Smooth muscle cell (in vitro differentiated cells): Measurements from ENCODE around the gene MYH11. TPM values are rescaled to one million over a fixed set of nuclear protein-coding genes. Genes with fewer than 3 reads are reported as not detected.

Experiments used
- DNase-seq: peaks from one replicate; lab custom pipeline; 2025; ENCODE audit not compliant: unreplicated experiment; lab: John Stamatoyannopoulos, UW
- H2AFZ ChIP-seq: fragments of 200-600 bp; sonication (generic); 2 replicates; pipeline ENCODE4 v1.6.0; 2016; ENCODE audit warnings: antibody characterized with exemption, low read depth, mild to moderate bottlenecking
- H3F3A ChIP-seq: fragments of 200-600 bp; sonication (generic); 2 replicates; pipeline ENCODE4 v1.6.0; 2017; ENCODE audit warnings: antibody characterized with exemption, low read depth
- H3K27ac ChIP-seq: fragments of 200-600 bp; sonication (generic); 2 replicates; pipeline ENCODE4 v1.5.1; 2016; ENCODE audit warnings: low read depth, mild to moderate bottlenecking
- H3K27me3 ChIP-seq: fragments of 200-600 bp; sonication (generic); 2 replicates; pipeline ENCODE4 v1.6.1; 2016; ENCODE audit warnings: low read depth, mild to moderate bottlenecking
- H3K36me3 ChIP-seq: fragments of 200-600 bp; sonication (generic); 2 replicates; pipeline ENCODE4 v1.5.1; 2016; ENCODE audit warnings: low read depth
- H3K4me1 ChIP-seq: fragments of 200-600 bp; sonication (generic); 2 replicates; pipeline ENCODE4 v1.5.1; 2016; ENCODE audit warnings: low read depth
- H3K4me2 ChIP-seq: fragments of 200-600 bp; sonication (generic); 2 replicates; pipeline ENCODE4 v1.6.0; 2016; ENCODE audit warnings: mild to moderate bottlenecking
- H3K4me3 ChIP-seq: fragments of 200-600 bp; sonication (generic); 2 replicates; pipeline ENCODE4 v1.5.1; 2016; ENCODE audit warnings: mild to moderate bottlenecking
- H3K79me2 ChIP-seq: fragments of 200-600 bp; sonication (generic); 2 replicates; pipeline ENCODE4 v1.6.0; 2016; ENCODE audit warnings: low read depth, mild to moderate bottlenecking
- H3K9ac ChIP-seq: fragments of 200-600 bp; sonication (generic); 2 replicates; pipeline ENCODE4 v1.6.0; 2016; ENCODE audit warnings: low read depth
- H3K9me3 ChIP-seq: fragments of 200-600 bp; sonication (generic); replicated peaks from 2 replicates; pipeline ENCODE4 v1.5.1; 2016; ENCODE audit warnings: low read depth
- H4K20me1 ChIP-seq: fragments of 200-600 bp; sonication (generic); 2 replicates; pipeline ENCODE4 v1.6.0; 2016; ENCODE audit warnings: low read depth
- CTCF ChIP-seq: fragments of 200-600 bp; sonication (generic); IDR thresholded peaks from 2 replicates; pipeline ENCODE4 v1.5.1; 2017; ENCODE audit warnings: borderline replicate concordance, mild to moderate bottlenecking, antibody characterized with exemption; ENCODE audit not compliant: insufficient read depth, poor library complexity, severe bottlenecking
- WGBS: methylation state at CpG from one replicate; pipeline ENCODE4 v1.1.7; 2016; ENCODE audit warnings: low lambda C conversion rate; 5-methylcytosine and 5-hydroxymethylcytosine counted together
- polyA plus RNA-seq: library from polyadenylated mRNA; unstranded; fragments of >200 nt; fragmentation: Nextera tagmentation; extraction: Ambion mirVana; gene quantifications from 2 replicates; pipeline ENCODE4 v1.2.1, GENCODE V29; 2016
- total RNA-seq: library from RNA; depleted of rRNA; stranded (reverse); fragments of >200 nt; gene quantifications from 2 replicates; pipeline ENCODE4 v1.2.3, GENCODE V29; 2014

Gene MYH11
- total and polyA plus RNA-seq, 2 experiments from 2014 or later: 0.58 TPM; not detected in 1

- no peak for TF ChIP-seq CTCF
- WGBS: 89% methylated on average over 5 of the region's 5 CpGs
- Histone ChIP-seq H3K79me2 (peaks cover 39% of the 10 kb centered on the region), H3K27me3 (no peaks in the 10 kb centered on the region), H3K36me3 (no peaks in the 10 kb centered on the region), H3K4me3 (no peak overlapping the region), H3K9me3 (no peaks in the 10 kb centered on the region), H3F3A (no peaks in the 10 kb centered on the region), H3K27ac (no peak overlapping the region), H3K9ac (no peak overlapping the region), H3K4me1 (no peaks in the 10 kb centered on the region), H4K20me1 (peaks cover 18% of the 10 kb centered on the region), H3K4me2 (no peak overlapping the region), H2AFZ (no peak overlapping the region)
- DNase-seq: no peak
Measured at GRCh38 chr16:15880434-15881308, 23.8 kb upstream of the MYH11 start.

GRCh38 chr16:15879255-15879811 lies 22.5 kb upstream of the MYH11 start:
- H3K9ac ChIP-seq: no peak overlapping the region
- peak overlapping the region; percentile 37 for H3K27ac ChIP-seq
- H3K79me2 ChIP-seq: peaks cover 26% of the 10 kb centered on the region
- no peaks in the 10 kb centered on the region for H3K27me3 ChIP-seq
- no peak overlapping the region for H3K4me3 ChIP-seq
- H3F3A ChIP-seq: no peaks in the 10 kb centered on the region
- H4K20me1 ChIP-seq: peaks cover 22% of the 10 kb centered on the region
- no peaks in the 10 kb centered on the region for H3K4me1 ChIP-seq
- TF ChIP-seq CTCF: no peak
- H3K9me3 ChIP-seq: no peaks in the 10 kb centered on the region
- H2AFZ ChIP-seq: no peak overlapping the region
- no peak overlapping the region for H3K4me2 ChIP-seq
- no peak for DNase-seq
- H3K36me3 ChIP-seq: no peaks in the 10 kb centered on the region
- WGBS: 100% methylated on average over 2 of the region's 2 CpGs

- H4K20me1 ChIP-seq: peaks cover 22% of the 10 kb centered on the region
- no peaks in the 10 kb centered on the region for H3F3A ChIP-seq
- peaks cover 6% of the 10 kb centered on the region for H3K79me2 ChIP-seq
- no peak overlapping the region for H3K4me3 ChIP-seq
- TF ChIP-seq CTCF: no peak
- no peak overlapping the region for H3K27ac ChIP-seq
- no peak overlapping the region for H3K4me2 ChIP-seq
- H3K27me3 ChIP-seq: no peaks in the 10 kb centered on the region
- no peaks in the 10 kb centered on the region for H3K36me3 ChIP-seq
- no peaks in the 10 kb centered on the region for H3K4me1 ChIP-seq
- no peaks in the 10 kb centered on the region for H3K9me3 ChIP-seq
- no peak for DNase-seq
- 94% methylated on average over 5 of the region's 5 CpGs for WGBS
- no peak overlapping the region for H2AFZ ChIP-seq
- no peak overlapping the region for H3K9ac ChIP-seq
Measured at GRCh38 chr16:15876503-15876902, 19.7 kb upstream of the MYH11 start.
